H1 (cell line): ENCODE results near the gene VPS25.

ENCODE experiments used
- CTCF ChIP-seq, 3 experiments: IDR thresholded peaks; 1 replicate in 2 of 3; 2 replicates in 1 of 3; pipeline versions ENCODE4 v1.5.1 to v1.6.1; 2011; ENCODE audit warnings: low read length in 3 of 3, mild to moderate bottlenecking in 3 of 3, inconsistent platforms in 2 of 3, low read depth in 1 of 3, moderate library complexity in 1 of 3; ENCODE audit not compliant: insufficient read depth in 1 of 3; ENCODE audit errors: control extremely low read depth in 1 of 3
- JUN ChIP-seq: IDR thresholded peaks from 2 replicates; pipeline ENCODE4 v1.6.1; 2011; ENCODE audit warnings: low read depth, mild to moderate bottlenecking, improper control_type of control experiment, low read length
- TAF1 ChIP-seq: IDR thresholded peaks from 2 replicates; pipeline ENCODE4 v1.6.1; 2011; ENCODE audit warnings: mild to moderate bottlenecking, low read depth, low read length

GRCh38 chr17:42740699-42741098 lies 32.5 kb upstream of the VPS25 start:
- TF ChIP-seq CTCF (IDR thresholded peaks at IDR 0.05; ENCODE audit: control extremely low read depth in 1 of 3, insufficient read depth in 1 of 3, low read depth in 1 of 3, low read length in 3 of 3) (no peak), JUN (no peak), TAF1 (no peak)
